ENCODE measurements around the gene DPH2. TPM values are rescaled to one million over a fixed set of nuclear protein-coding genes. Genes with fewer than 3 reads are reported as not detected.

Gene DPH2
- total RNA-seq, 1 donor from 2014 or later, result 40.4 TPM

DNA sequence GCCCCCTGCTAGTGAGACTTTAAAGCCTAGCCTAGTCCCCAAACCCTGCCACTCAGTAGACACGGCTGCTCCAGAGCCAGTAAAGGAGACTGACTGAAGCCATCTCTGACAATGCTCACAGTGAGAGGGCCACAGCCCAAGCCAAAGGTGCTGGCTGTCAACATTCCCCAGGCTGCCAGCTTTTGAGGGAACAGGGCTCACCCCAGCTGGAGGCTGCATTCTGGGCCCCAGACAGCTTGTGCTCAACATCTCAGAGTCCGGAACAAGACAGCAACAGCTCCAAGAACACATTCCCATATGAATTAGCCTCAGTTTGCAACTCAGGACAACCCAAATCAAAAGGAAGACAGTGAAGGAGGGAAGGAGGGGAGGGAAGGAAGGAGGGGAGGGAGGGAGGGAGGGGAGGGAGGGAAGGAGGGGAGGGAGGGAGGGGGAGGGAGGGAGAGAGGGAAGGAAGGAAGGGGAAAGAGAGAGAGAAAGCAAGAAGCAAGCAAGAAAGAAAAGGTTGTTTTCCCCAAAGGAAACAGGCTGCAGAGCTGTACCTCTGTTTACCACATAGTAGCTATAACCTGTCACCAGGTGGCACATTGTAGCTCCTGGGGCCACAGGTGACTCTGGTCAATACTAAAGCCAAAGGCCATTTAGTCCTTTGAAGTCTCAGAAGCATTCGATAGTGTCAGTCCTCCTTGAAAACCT is 30.8 kb upstream of the DPH2 start:
- intact Hi-C loops (cut with micrococcal nuclease), result no loop called here

DNA sequence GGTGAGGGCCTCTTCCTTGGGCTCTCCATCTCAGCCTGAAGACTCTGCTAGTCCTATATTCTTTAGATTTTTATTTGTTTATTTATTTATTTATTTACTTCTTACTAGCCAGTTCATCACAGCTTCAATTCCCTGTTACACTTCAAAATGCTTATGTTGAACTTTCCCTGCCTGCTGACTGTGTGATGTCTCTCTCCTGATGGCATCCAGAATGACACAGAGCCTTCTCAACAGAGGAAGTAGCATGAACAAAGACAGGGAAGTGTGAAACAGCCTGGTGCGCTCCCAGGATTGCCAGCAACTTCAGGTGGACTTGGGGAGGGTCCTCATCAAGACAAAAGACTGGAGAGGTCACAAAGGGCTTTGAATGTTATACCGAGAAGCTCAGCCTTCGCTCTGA is 27.4 kb upstream of the DPH2 start:
- intact Hi-C loops (cut with micrococcal nuclease), result loop anchor here (10.0 kb wide), 3 partner anchors 1018 to 1742 kb away; partner anchors contain the start of genes C1orf50, GPBP1L1, P3H1 and TMEM69

DNA sequence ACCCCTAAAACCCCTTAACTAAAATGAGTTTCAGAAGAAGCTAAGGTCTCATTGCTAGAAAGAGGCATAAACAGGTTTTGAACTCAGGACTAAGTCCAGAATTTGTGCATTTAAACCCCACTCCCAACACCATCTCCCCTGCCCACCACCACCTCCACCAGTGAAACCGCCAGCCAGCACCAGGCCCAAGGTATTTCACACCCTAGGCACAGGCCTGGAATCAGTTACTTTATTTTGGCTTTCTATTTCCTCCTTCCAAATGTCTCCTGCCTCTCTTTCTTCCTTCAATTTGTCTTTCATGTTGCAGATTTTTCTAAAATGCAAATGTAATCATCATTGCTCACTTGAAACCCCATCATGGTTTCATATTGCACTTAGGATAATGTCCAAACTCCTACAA is 24.9 kb upstream of the DPH2 start:
- intact Hi-C loops (cut with micrococcal nuclease), result loop anchor here (10.0 kb wide), 3 partner anchors 1020 to 1740 kb away; partner anchors contain the start of genes C1orf50, GPBP1L1, P3H1 and TMEM69

DNA sequence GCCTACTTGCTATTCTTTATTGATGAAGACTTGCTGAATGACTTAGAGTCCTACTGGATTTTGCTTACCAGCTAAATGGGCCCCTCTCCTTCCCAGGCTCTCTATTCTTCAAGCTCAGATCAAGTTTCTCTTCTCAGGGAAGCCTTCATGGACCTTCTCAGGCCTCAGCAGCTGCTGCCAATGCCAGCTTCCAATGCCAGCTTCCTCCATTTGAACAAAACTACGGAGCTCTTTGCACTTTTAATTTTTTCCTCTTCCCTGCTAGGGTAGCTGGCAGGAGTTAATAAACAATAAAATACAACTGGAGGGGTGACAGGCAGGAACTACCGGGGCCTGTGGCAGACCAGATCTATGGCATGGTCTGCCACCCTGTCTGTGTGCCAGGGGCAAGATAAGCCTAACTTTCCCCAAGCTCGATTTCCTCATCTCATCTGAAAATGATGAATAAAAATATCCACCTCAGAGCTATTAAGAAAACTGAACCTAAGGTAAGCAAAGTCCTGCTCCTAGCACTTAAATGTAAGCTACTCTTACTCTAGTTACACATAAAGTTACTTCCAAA is 24.1 kb upstream of the DPH2 start:
- intact Hi-C loops (cut with micrococcal nuclease), result loop anchor here (1.0 to 10.0 kb wide), 18 partner anchors 11 to 1739 kb away; partner anchors contain the start of genes ATP6V0B, C1orf50, CCDC24 and CDC20

DNA sequence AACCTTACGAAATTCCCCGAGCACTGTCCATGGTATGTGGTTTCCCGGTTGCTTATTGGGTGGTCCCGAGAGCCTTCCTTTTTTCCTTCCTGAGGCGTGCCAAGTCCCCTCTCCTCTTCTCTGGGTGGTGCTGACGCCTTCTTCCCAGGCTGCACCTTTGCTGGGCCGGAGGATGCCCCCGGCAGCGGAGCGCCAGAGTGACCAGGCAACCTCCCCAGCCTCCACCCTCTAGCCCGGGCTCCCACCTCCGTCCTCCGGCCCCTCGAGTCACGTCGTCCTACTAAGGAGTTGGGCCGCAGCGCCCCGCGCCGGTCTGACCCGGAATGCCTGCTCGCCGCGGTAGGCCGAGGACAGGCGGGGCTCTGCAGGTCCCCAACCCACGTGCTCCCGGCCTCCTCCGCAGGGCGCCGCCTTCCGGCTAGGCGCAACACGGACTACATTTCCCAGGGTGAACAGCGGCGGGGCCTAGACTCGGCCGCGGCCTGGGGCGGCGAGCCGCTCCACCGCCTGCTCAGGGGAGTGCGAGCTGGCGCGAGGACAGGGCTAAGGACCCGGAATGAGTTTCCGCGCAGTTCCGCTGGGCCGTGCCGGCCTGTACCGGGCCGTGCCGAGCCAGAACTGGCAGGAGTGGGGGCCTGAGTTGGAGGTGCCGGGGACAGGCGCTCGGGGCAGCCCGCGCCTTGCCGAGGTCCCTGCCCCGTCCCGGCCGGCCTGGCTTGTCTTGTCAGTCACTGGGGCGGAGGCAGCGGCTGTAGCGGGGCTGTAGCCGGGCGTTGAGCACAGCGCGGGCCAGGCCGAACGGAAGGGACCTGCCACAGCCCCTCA is 23.4 kb upstream of the DPH2 start, which contains the start of gene IPO13:
Gene IPO13, plus strand, starts transcription at position 715 of the 825 bp plus-strand sequence. CDS start 651 bp downstream, outside the sequence.
- intact Hi-C loops (cut with micrococcal nuclease), result loop anchor here (1.0 to 10.0 kb wide), 18 partner anchors 12 to 1738 kb away; partner anchors contain the start of genes ATP6V0B, C1orf50, CCDC24 and CDC20

DNA sequence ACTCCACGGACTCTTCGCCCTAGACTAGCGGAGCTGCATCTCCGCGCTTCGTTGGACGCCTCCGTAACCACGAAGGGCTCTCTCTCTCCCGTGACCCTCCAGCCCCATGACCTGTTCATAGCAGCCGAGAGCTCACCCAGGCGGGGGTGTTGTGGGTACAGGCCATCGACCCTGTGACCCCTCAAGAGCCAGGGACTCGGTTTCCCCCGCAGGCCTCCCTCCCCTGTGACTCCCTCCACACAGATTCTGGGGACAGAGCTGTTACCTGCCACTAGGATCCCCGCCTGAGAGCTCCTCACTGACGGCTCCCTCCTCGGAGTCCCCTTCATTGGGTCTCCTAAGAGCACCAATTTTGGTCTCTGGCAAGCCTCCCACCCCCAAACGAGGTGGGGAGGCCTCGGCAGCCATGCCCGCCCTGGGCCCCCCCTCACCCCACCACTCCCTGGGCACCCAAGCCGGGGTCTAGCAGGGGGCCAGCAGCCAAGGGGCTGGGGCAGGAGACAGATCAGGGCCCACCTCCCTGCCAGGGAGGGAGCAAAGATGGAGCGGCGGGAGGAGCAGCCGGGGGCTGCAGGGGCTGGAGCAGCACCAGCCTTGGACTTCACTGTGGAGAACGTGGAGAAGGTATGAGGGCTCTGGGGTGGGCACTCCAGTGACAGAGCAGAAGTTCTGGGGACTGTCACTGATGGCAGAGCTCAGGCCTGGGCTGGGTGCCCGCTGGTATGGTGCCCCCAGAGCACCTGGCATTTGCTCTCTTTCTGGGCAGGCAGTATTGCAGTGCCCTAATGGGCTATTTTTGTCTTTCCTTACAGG is 22.5 kb upstream of the DPH2 start:
- intact Hi-C loops (cut with micrococcal nuclease), result loop anchor here (2.0 to 10.0 kb wide), 7 partner anchors 266 to 1738 kb away; partner anchors contain the start of genes C1orf50, CDC20, DMAP1 and GPBP1L1

DNA sequence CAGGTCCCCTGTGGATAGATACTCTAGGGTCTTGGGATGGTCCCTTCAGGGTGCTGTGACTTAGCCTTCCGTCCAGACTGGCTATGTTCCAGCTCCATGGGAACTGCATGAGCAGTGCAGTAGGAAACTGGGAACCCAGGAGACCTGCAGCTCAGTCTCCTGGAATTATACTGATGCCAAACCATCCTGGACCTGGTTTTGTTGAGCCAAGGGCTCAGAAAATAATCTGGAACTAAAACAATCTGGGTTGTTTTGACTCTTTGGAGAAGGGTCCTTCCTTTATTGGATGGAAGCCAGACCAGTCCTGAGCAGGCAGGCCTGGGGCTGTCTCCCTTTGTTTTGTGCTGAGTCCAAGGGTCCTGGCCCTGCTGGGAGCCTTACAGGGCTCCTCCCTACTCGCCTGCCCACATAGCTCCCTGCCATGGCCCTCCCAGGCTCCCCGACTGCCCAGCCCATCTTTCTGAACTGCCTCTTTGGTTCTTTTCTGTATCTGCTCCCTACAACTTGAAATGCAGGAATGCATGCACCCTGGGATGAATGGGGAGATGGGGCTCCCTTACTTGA is 21.9 kb upstream of the DPH2 start:
- intact Hi-C loops (cut with micrococcal nuclease), result loop anchor here (2.0 to 10.0 kb wide), 7 partner anchors 265 to 1737 kb away; partner anchors contain the start of genes C1orf50, CDC20, DMAP1 and GPBP1L1

DNA sequence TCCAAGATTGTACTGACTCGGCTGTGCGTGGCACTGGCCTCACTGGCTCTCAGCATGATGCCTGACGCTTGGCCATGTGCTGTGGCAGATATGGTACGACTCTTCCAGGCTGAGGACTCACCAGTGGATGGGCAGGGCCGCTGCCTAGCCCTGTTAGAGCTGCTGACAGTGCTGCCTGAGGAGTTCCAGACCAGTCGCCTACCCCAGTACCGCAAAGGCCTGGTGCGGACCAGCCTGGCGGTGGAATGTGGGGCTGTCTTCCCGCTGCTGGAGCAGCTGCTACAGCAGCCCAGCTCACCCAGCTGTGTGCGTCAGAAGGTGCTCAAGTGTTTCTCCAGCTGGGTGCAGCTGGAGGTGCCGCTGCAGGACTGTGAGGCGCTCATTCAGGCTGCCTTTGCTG is 20.1 kb upstream of the DPH2 start:
- intact Hi-C loops (cut with micrococcal nuclease), result loop anchor here (10.0 kb wide), 3 partner anchors 1025 to 1735 kb away; partner anchors contain the start of genes C1orf50, GPBP1L1, P3H1 and TMEM69

DNA sequence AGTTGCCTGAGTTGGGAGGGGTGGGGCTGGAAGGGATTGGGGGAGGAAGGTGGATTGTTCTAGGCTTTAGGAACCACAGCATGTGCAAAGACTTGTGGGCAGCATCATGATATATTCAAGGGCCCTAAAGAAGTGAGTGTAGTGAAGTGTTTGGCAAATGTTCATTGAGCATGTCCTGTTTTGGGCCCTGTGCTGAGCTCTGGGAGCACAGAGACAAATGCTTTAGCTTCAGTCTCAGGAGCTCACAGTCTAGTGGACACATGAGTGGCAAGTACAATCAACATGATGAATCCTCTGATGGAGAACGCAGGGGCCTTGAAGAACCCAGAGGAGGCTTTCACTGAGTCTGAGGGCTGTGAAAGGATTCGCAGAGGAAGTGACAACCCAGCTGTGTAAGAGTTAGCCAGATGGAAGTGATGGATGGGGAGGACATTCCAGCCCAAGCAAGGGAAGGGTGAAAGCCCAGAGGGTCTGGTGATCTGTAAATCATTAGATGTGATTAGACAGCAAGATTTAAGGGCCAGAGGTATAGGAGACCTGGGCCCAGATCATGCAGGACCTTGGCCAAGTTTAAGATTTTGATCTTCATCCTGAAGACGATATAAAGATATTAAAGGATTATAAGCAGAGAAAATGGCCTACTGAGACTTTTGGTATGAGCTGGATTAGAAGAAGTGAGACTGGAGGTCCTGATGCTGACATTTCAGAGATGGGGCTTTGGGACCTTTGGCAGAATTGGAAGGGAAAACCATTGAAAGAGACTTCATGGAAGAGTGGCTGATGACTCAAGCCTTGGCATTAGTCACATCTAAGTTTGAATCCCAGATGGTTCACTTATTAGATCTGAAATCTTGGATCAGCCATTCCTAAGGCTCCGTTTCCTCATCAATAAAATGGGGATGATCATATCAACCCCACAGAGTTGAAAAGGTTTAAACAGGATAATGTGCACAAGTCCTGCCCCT is 18.5 kb upstream of the DPH2 start:
- intact Hi-C loops (cut with micrococcal nuclease), result no loop called here

DNA sequence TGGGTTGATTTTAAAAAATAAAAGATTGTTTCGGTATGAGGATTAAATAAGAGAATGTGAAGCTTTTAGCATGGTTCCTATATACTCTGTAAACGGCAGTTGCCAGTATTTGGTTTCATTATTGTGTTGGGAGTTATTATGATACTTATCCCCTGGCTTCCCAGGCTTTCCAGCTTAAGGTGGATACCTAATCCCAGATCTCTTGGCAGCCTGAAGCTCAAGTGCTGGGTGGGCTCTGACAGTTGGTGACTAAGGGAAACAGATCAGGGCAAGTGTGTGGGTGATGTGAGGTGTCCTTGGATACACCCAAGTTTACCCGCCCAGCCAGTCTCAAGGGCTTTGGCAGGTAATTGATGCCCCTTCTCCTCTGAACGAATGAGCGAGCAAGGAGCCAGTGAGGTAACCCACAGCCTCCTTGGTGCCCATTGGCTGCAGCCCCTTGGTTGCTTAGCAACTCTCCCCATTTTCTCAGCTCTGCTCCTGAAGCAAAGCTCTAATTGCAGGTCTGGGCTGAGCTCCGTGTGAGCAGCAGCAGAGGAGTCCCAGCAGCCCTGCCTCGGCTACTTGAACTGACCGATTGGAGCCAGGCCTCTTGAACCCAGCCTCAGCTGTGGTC is 17.0 kb upstream of the DPH2 start:
- intact Hi-C loops (cut with micrococcal nuclease), result no loop called here

DNA sequence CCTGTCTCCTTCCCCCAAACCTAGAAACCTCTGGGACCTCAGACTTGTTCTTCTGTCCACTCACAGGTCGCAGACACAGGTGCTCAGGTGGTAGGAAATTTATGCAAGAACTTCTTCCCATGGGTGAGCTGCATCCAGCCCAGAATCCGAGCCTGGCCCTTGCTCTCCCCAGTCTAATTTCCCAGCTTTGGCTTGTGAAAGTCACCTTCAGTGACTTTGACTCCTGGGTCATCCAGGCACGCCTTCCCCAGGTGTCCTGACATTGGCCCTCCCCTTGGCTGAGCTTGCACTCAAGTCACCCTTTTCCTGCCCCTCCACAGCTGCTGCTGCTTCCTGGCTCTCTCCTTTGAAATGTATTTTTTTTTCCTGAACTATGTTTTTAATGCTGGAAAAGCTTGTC is 16.4 kb upstream of the DPH2 start:
- intact Hi-C loops (cut with micrococcal nuclease), result no loop called here

DNA sequence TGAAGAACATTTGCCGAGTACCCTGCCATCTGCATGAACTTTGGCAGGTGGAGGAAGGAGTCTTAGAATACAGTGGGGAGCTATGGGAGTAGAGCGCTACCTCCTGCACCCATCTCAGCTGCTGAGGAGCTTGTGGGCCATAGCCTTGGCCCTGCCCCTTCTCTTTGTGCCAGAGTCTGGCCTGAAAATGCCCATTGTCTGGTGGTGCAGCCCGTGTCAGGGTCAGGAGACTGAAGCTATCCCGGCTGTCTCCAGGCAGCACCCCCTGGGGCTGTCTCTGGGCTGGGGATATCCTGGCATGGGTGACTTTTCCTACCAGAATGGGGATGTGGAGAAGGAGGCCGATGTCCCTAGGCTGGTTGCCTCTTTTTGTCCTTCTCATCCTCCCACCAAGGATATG is 15.8 kb upstream of the DPH2 start:
- intact Hi-C loops (cut with micrococcal nuclease), result no loop called here

DNA sequence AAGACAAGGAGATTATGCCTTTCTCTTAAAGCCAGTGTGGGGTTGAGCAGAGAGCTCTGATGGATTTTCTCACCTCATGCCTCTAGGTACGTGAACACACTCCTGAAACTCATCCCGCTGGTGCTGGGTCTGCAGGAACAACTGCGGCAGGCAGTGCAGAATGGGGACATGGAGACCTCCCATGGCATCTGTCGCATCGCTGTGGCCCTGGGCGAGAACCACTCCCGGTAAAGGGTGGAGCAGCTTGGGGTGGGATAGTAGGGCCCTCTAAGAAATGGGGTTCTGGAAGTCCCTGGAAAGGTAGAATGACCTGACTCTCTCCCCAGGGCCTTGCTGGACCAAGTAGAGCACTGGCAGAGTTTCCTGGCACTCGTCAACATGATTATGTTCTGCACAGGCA is 13.6 kb upstream of the DPH2 start:
- intact Hi-C loops (cut with micrococcal nuclease), result no loop called here

DNA sequence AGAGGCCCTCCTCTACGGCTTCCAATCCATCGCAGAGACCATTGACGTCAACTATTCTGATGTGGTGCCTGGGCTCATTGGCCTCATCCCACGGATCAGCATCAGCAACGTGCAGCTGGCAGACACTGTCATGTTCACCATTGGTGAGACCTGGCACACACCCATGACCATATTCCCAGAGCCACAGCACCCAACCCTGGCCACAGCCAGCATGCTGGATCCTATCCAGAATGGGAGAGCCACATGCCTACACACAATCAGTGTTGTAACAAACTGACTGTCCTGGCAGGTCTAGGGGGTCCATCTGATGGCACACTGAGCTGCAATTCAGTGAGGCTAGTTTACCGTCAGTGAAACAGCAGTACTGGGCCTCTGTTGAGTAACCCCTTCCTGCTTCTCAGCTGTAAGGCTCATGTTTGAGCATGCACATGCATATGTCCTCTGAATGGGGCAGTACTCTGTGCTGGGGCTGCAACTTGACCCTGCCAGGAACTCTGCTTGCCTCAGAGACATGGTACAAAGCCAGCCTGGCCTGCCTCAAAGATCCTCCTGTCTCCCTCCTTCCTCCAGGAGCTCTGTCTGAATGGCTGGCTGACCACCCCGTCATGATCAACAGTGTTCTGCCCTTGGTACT is 12.3 kb upstream of the DPH2 start:
- intact Hi-C loops (cut with micrococcal nuclease), result no loop called here

DNA sequence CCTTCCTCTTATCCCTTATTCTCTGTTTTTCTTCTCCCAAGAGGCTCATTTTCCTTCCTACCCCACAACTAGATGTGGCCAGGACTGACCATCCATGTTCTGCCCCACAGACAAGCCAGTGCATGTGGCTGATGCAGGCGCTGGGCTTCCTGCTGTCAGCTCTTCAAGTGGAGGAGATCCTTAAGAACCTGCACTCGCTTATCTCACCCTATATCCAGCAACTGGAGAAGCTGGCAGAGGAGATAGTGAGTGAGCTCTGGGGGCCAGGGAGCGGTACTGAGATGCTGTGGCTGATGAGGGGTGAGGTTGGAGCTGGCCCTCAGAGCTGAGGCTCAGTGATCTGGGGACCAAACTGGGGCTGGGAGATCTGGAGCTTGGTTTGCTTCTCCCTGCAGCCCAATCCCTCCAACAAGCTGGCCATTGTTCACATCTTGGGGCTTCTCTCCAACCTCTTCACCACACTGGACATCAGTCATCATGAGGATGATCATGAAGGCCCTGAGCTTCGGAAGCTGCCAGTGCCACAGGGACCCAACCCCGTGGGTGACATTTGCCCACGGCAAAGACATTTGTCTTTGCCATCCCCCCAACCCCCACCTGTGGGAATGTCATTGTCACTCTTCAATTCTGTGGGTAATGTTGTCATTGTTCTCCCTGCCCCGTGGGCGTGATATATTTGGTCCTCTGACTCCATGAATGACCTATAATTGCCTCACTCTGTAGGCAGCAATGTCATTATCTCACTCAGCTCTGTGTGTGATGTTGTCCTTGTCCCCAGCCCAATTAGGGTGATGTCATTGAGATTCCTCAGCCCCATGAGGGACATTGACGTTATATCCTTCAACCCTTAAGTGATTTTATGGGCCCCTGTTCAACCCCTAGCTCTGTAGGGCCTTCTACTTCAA is 11.2 kb upstream of the DPH2 start:
- intact Hi-C loops (cut with micrococcal nuclease), result no loop called here

DNA sequence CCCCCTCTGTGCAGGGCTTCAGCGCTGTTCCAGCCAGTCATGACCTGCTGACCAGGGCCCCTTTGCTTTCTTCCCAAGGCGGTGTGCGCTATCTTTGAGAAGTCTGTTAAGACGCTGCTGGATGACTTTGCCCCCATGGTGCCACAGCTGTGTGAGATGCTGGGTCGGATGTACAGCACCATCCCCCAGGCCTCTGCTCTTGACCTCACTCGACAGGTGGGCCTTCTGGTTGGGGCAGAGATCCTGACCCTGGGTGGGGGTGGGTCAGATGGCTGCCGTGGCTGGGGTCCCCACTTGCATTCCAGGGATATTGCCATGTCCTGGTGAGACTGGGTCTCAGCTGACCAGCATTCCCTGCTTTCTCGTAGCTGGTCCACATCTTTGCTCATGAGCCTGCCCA is 9.0 kb upstream of the DPH2 start:
- intact Hi-C loops (cut with micrococcal nuclease), result no loop called here

DNA sequence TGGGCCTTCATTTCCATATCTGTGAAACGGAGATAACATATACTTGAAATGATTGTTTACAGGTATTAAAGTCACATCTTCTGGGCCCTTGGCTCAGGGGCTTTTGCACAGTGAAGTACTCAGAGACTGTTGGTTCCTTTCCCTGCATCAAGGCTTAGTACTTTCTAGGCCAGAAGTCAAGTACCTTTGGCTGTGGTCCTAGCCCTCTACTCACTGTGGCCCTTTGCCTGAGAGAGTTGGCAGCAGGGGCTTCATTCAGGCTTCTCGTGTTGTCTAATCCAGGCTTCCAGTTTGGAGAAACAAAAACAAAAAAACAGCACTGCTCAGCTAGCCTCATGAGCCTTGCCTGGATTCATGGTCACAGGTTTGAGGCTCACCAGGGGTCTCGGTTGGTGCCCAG is 8.1 kb upstream of the DPH2 start:
- intact Hi-C loops (cut with micrococcal nuclease), result no loop called here
